OCI-M2 (cell line): ENCODE results near the gene SP140.
"Not testable (repeated sequence)": the region's sequence is repeated elsewhere in the genome, so short reads cannot be mapped to it uniquely, and the experiment has no call there.

ENCODE experiments used
- DNase-seq: peaks from one replicate; lab custom pipeline; 2025; ENCODE audit not compliant: unreplicated experiment; lab: John Stamatoyannopoulos, UW

SP140 gene

GRCh38 chr2:230325316-230326243 lies 100.0 kb downstream of the SP140 start:
- no peak for DNase-seq

GRCh38 chr2:230326453-230327417 lies 101.2 kb downstream of the SP140 start, which contains the start of gene SP140L:
Gene SP140L (plus strand): TSS chr2:230327193. CDS start chr2:230327270, 77 bp downstream.
- no peak for DNase-seq

GRCh38 chr2:230327418-230328154 lies 102.0 kb downstream of the SP140 start:
- DNase-seq: no peak

GRCh38 chr2:230328155-230328458 lies 102.6 kb downstream of the SP140 start:
- no peak for DNase-seq

GRCh38 chr2:230329946-230330605 lies 104.5 kb downstream of the SP140 start:
- DNase-seq: no peak

GRCh38 chr2:230330725-230331124 lies 105.2 kb downstream of the SP140 start:
- DNase-seq: no peak

GRCh38 chr2:230335461-230335863 lies 109.9 kb downstream of the SP140 start:
- DNase-seq: no peak

GRCh38 chr2:230335864-230336506 lies 110.4 kb downstream of the SP140 start:
- DNase-seq: no peak

- DNase-seq: not testable (repeated sequence)
Measured at GRCh38 chr2:230341936-230342528, 116.5 kb downstream of the SP140 start.

GRCh38 chr2:230343041-230343624 lies 117.6 kb downstream of the SP140 start:
- DNase-seq: not testable (repeated sequence)

GRCh38 chr2:230343747-230344146 lies 118.2 kb downstream of the SP140 start:
- DNase-seq: no peak

GRCh38 chr2:230346465-230346864 lies 120.9 kb downstream of the SP140 start:
- DNase-seq: no peak

- no peak for DNase-seq
Measured at GRCh38 chr2:230346921-230347533, 121.5 kb downstream of the SP140 start.

- DNase-seq: no peak
Measured at GRCh38 chr2:230347659-230348305, 122.2 kb downstream of the SP140 start.

- no peak for DNase-seq
Measured at GRCh38 chr2:230348787-230349186, 123.3 kb downstream of the SP140 start.

GRCh38 chr2:230356084-230356483 lies 130.5 kb downstream of the SP140 start:
- DNase-seq: no peak

- DNase-seq: no peak
Measured at GRCh38 chr2:230358305-230358704, 132.8 kb downstream of the SP140 start.

- DNase-seq: no peak
Measured at GRCh38 chr2:230360028-230360427, 134.5 kb downstream of the SP140 start.
